IMR-90 (cell line): ENCODE measurements around the gene SPI1. TPM values are rescaled to one million over a fixed set of nuclear protein-coding genes. Genes with fewer than 3 reads are reported as not detected.

Source experiments
- ATAC-seq: fragments of 200-7000 bp; cut with Tn5 transposase; 2 replicates; pipeline ENCODE4 v1.9.1; 2020; ENCODE audit warnings: low read depth, mild to moderate bottlenecking, moderate library complexity
- BruUV-seq: library from RNA; stranded (reverse); fragments of 400-500 nt; replicated peaks from 2 replicates; lab custom pipeline; 2021; lab: Mats Ljungman, UMichigan
- CTCF ChIA-PET: fragments of 300-600 bp; formaldehyde crosslinking; extraction: SDS; loops from one replicate; lab custom pipeline; 2021; ENCODE audit warnings: antibody characterized with exemption; lab: Yijun Ruan, JAX
- POLR2A ChIA-PET: fragments of 300-600 bp; sonication (Branson Sonifier 250); formaldehyde crosslinking; loops from one replicate; lab custom pipeline; 2022; ENCODE audit warnings: antibody characterized with exemption; ENCODE audit not compliant: unreplicated experiment; lab: Charles Lee
- DNase-seq: peaks from one replicate; pipeline ENCODE4 v3.0.0; 2013
- H2AFZ ChIP-seq: replicated peaks from 2 replicates; pipeline ENCODE3; 2013; ENCODE audit warnings: low read length, mild to moderate bottlenecking; ENCODE audit not compliant: poor library complexity
- H2AK5ac ChIP-seq: 2 replicates; pipeline ENCODE4 v1.6.1; 2013; ENCODE audit warnings: low read depth, low read length, inconsistent platforms
- H2AK9ac ChIP-seq: replicated peaks from 2 replicates; pipeline ENCODE3; 2013; ENCODE audit warnings: mild to moderate bottlenecking, low read depth, low read length, moderate library complexity; ENCODE audit not compliant: poor library complexity
- H2BK120ac ChIP-seq: 2 replicates; pipeline ENCODE4 v1.6.1; 2013; ENCODE audit warnings: low read depth, low read length, inconsistent platforms
- H2BK15ac ChIP-seq: 3 replicates; pipeline ENCODE4 v1.6.1; 2013; ENCODE audit warnings: low read depth, low read length, inconsistent platforms
- H2BK20ac ChIP-seq: 2 replicates; pipeline ENCODE4 v1.6.1; 2013; ENCODE audit warnings: low read depth, mild to moderate bottlenecking, inconsistent platforms, low read length, moderate library complexity
- H2BK5ac ChIP-seq: 2 replicates; pipeline ENCODE4 v1.6.1; 2013; ENCODE audit warnings: mild to moderate bottlenecking, low read depth, low read length, inconsistent platforms; ENCODE audit not compliant: poor library complexity, severe bottlenecking
- H3K14ac ChIP-seq: replicated peaks from 2 replicates; pipeline ENCODE4 v1.6.1; 2013; ENCODE audit warnings: low read depth, low read length, inconsistent platforms
- H3K18ac ChIP-seq: 2 replicates; pipeline ENCODE4 v1.6.1; 2013; ENCODE audit warnings: low read depth, low read length, control low read depth
- H3K23ac ChIP-seq: 2 replicates; pipeline ENCODE4 v1.6.1; 2013; ENCODE audit warnings: low read depth, low read length, inconsistent platforms
- H3K27ac ChIP-seq: 2 replicates; pipeline ENCODE4 v1.5.1; 2013; ENCODE audit warnings: mild to moderate bottlenecking, control low read depth, low read length; ENCODE audit not compliant: insufficient read depth
- H3K27me3 ChIP-seq: 2 replicates; pipeline ENCODE4 v1.6.1; 2013; ENCODE audit warnings: low read length; ENCODE audit not compliant: control insufficient read depth, insufficient read depth
- H3K36me3 ChIP-seq: 2 replicates; pipeline ENCODE4 v1.6.1; 2013; ENCODE audit warnings: low read length, mixed read lengths; ENCODE audit not compliant: control insufficient read depth, insufficient read depth
- H3K4ac ChIP-seq: 2 replicates; pipeline ENCODE4 v1.6.1; 2013; ENCODE audit warnings: low read depth, low read length, inconsistent platforms
- H3K4me1 ChIP-seq: 2 replicates; pipeline ENCODE4 v1.6.1; 2013; ENCODE audit warnings: low read length, mixed read lengths; ENCODE audit not compliant: control insufficient read depth, insufficient read depth
- H3K4me2 ChIP-seq: 2 replicates; pipeline ENCODE4 v1.6.1; 2013; ENCODE audit warnings: low read depth, mild to moderate bottlenecking, control low read depth, low read length, moderate library complexity
- H3K4me3 ChIP-seq: 2 replicates; pipeline ENCODE4 v1.5.1; 2013; ENCODE audit warnings: low read depth, mild to moderate bottlenecking, control low read depth, low read length, moderate library complexity; ENCODE audit not compliant: insufficient read depth
- H3K56ac ChIP-seq: 2 replicates; pipeline ENCODE4 v1.6.1; 2013; ENCODE audit warnings: low read length, inconsistent platforms; ENCODE audit not compliant: insufficient read depth; ENCODE audit errors: extremely low read depth
- H3K79me1 ChIP-seq, 2 experiments: 2 replicates each; pipeline ENCODE4 v1.6.1; 2013; ENCODE audit warnings: low read length in 2 of 2, inconsistent platforms in 1 of 2, low read depth in 1 of 2
- H3K9ac ChIP-seq: 2 replicates; pipeline ENCODE4 v1.6.1; 2013; ENCODE audit warnings: low read depth, low read length, control low read depth
- H3K9me1 ChIP-seq: 2 replicates; pipeline ENCODE4 v1.6.1; 2013; ENCODE audit warnings: low read length, inconsistent platforms; ENCODE audit not compliant: insufficient read depth
- H3K9me3 ChIP-seq: 2 replicates; pipeline ENCODE4 v1.6.1; 2013; ENCODE audit warnings: low read length; ENCODE audit not compliant: control insufficient read depth, insufficient read depth
- H4K20me1 ChIP-seq: 2 replicates; pipeline ENCODE4 v1.6.1; 2013; ENCODE audit warnings: low read length, inconsistent platforms; ENCODE audit not compliant: insufficient read depth
- H4K5ac ChIP-seq: 2 replicates; pipeline ENCODE4 v1.6.1; 2013; ENCODE audit warnings: mild to moderate bottlenecking, low read depth, low read length, control low read depth
- H4K8ac ChIP-seq, 2 experiments: 2 replicates each; pipeline ENCODE4 v1.6.1; 2013; ENCODE audit warnings: low read depth in 2 of 2, low read length in 2 of 2, control low read depth in 1 of 2, inconsistent platforms in 1 of 2
- H4K91ac ChIP-seq: 2 replicates; pipeline ENCODE4 v1.6.1; 2013; ENCODE audit warnings: low read depth, low read length, inconsistent platforms; ENCODE audit not compliant: insufficient read depth
- CHD1 ChIP-seq: IDR thresholded peaks from 2 replicates; pipeline ENCODE4 v1.6.1; 2012; ENCODE audit warnings: low read depth, low read length, improper control_type of control experiment
- FOS ChIP-seq: fragments of 150-350 bp; IDR thresholded peaks from 2 replicates; pipeline ENCODE4 v1.6.1; 2016; ENCODE audit warnings: low read depth, low read length
- MXI1 ChIP-seq: IDR thresholded peaks from 2 replicates; pipeline ENCODE4 v1.6.1; 2012; ENCODE audit warnings: low read depth, mild to moderate bottlenecking, low read length, moderate library complexity, borderline replicate concordance
- NFE2L2 ChIP-seq: fragments of 150-350 bp; IDR thresholded peaks from 2 replicates; pipeline ENCODE4 v1.6.1; 2016; ENCODE audit warnings: low read depth, mild to moderate bottlenecking, low read length
- RAD21 ChIP-seq: IDR thresholded peaks from 2 replicates; pipeline ENCODE4 v1.6.1; 2012; ENCODE audit warnings: low read length, improper control_type of control experiment
- RCOR1 ChIP-seq: IDR thresholded peaks from 2 replicates; pipeline ENCODE4 v1.6.1; 2012; ENCODE audit warnings: mild to moderate bottlenecking, low read length, improper control_type of control experiment; ENCODE audit not compliant: insufficient replicate concordance
- RFX5 ChIP-seq: IDR thresholded peaks from 2 replicates; pipeline ENCODE4 v1.8.0; 2012; ENCODE audit warnings: low read depth, mild to moderate bottlenecking, low read length, moderate library complexity
- WGBS, 2 experiments: methylation state at CpG; one replicate each; pipeline versions ENCODE4 v1.1.5 to v1.1.7; 2013; ENCODE audit warnings: missing lambda C conversion rate in 2 of 2; ENCODE audit not compliant: insufficient read length in 1 of 2; ENCODE audit errors: extremely low coverage in 2 of 2; 5-methylcytosine and 5-hydroxymethylcytosine counted together
- dilution Hi-C: fragments of 300-500 bp; cut with HindIII; formaldehyde crosslinking; loops from one replicate; pipeline ENCODE4 v1.14.3; 2018; ENCODE audit warnings: low sequenced_read_pairs; ENCODE audit not compliant: unreplicated experiment
- in situ Hi-C: fragments of 300-500 bp; cut with MboI; formaldehyde crosslinking; loops from 3 replicates; pipeline ENCODE4 v1.14.3; 2019; ENCODE audit warnings: low sequenced_read_pairs, inconsistent platforms, mixed read lengths
- intact Hi-C: fragments of 100-400 bp; cut with micrococcal nuclease; formaldehyde crosslinking; loops from 2 replicates; pipeline ENCODE4 v1.10.0; 2022
- polyA plus RNA-seq, 3 experiments: library from polyadenylated mRNA; depleted of rRNA; stranded (reverse); fragments of >200 nt; gene quantifications; 2 replicates each; pipeline ENCODE4 v1.2.3, GENCODE V29; 2012; ENCODE audit warnings: low replicate concordance in 1 of 3
- total RNA-seq: library from RNA; depleted of rRNA; stranded (reverse); fragments of >200 nt; gene quantifications from 2 replicates; pipeline ENCODE4 v1.2.3, GENCODE V29; 2012
- TF ChIP-seq, protein P1 (sequence below): conservative IDR thresholded peaks from 2 replicates; pipeline ENCODE4 v1.5.1; 2012; ENCODE audit warnings: mild to moderate bottlenecking, low read depth, low read length, improper control_type of control experiment
- TF ChIP-seq, protein P2 (sequence below): fragments of 150-350 bp; IDR thresholded peaks from 2 replicates; pipeline ENCODE4 v1.6.1; 2016; ENCODE audit warnings: low read depth, mild to moderate bottlenecking, low read length, moderate library complexity, borderline replicate concordance

SPI1 gene
- total and polyA plus RNA-seq, 2 of the 4 experiments (the other 2 are of a cell fraction), result not detected

DNA sequence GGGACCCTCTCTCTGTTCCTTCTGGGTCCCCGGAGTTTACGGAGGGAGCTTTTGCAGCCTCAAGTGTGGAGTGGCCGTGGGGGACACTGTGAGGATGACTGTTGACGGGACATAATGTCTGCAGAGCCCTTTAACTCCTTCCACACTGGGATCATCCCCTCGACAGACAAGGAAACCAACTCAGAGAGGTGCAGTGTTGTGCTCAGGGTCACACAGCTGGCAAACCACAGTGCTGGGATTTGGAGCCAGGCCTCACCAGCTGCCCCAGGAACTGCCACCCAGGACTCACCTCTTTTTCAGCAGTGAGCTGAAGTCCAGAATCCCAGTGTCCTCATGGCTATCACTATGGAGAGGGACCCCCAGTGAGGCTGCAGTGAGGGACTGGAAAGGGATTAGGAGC is 31.2 kb downstream of the SPI1 start:
- ChIA-PET POLR2A (no interaction called here), CTCF (no interaction called here)
- H3K23ac ChIP-seq, result no peak overlapping the region
- H3K27ac ChIP-seq, result no peak overlapping the region
- TF ChIP-seq FOS (no peak), RAD21 (no peak), MXI1 (no peak), CHD1 (no peak), RCOR1 (no peak), RFX5 (no peak), NFE2L2 (no peak)
- TF ChIP-seq, protein P1, sequence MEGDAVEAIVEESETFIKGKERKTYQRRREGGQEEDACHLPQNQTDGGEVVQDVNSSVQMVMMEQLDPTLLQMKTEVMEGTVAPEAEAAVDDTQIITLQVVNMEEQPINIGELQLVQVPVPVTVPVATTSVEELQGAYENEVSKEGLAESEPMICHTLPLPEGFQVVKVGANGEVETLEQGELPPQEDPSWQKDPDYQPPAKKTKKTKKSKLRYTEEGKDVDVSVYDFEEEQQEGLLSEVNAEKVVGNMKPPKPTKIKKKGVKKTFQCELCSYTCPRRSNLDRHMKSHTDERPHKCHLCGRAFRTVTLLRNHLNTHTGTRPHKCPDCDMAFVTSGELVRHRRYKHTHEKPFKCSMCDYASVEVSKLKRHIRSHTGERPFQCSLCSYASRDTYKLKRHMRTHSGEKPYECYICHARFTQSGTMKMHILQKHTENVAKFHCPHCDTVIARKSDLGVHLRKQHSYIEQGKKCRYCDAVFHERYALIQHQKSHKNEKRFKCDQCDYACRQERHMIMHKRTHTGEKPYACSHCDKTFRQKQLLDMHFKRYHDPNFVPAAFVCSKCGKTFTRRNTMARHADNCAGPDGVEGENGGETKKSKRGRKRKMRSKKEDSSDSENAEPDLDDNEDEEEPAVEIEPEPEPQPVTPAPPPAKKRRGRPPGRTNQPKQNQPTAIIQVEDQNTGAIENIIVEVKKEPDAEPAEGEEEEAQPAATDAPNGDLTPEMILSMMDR, result no peak
- TF ChIP-seq, protein P2, sequence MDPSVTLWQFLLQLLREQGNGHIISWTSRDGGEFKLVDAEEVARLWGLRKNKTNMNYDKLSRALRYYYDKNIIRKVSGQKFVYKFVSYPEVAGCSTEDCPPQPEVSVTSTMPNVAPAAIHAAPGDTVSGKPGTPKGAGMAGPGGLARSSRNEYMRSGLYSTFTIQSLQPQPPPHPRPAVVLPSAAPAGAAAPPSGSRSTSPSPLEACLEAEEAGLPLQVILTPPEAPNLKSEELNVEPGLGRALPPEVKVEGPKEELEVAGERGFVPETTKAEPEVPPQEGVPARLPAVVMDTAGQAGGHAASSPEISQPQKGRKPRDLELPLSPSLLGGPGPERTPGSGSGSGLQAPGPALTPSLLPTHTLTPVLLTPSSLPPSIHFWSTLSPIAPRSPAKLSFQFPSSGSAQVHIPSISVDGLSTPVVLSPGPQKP, result no peak
- H2BK5ac ChIP-seq, result no peak overlapping the region
- no peak overlapping the region for H2AK9ac ChIP-seq
- H3K79me1 ChIP-seq, result no peaks in the 10 kb centered on the region
- peaks cover 29% of the 10 kb centered on the region for H3K27me3 ChIP-seq
- H3K4me1 ChIP-seq, result no peaks in the 10 kb centered on the region
- H3K9me3 ChIP-seq, result no peaks in the 10 kb centered on the region
- 83% methylated on average over 1 of the region's 5 CpGs; no CpG with 5 or more reads in 1 of the 2 experiments for WGBS, 2 experiments
- ATAC-seq, result no peak
- no peak overlapping the region for H2BK20ac ChIP-seq
- no peaks in the 10 kb centered on the region; the same call in 1 of the 2 replicates for H4K20me1 ChIP-seq
- no peak overlapping the region for H2BK15ac ChIP-seq
- H2AFZ ChIP-seq, result no peak overlapping the region
- DNase-seq, result no peak
- H3K4me2 ChIP-seq, result no peak overlapping the region
- no peak overlapping the region for H4K91ac ChIP-seq
- no peak overlapping the region for H3K18ac ChIP-seq
- in situ Hi-C loops (loop anchor here (5.0 kb wide), 1 partner anchor 165 kb away; no protein-coding TSS in a partner anchor), intact Hi-C loops (no loop called here), dilution Hi-C loops (no loop called here)
- no peak overlapping the region for H2AK5ac ChIP-seq
- H3K14ac ChIP-seq, result no peak overlapping the region
- H3K9ac ChIP-seq, result no peak overlapping the region
- H3K9me1 ChIP-seq, result no peaks in the 10 kb centered on the region
- no peak overlapping the region for H2BK120ac ChIP-seq
- H4K5ac ChIP-seq, result no peak overlapping the region
- no peak overlapping the region for H3K4me3 ChIP-seq
- no peak overlapping the region for H4K8ac ChIP-seq
- no peak overlapping the region for H3K4ac ChIP-seq
- no TSS peak for BruUV-seq
- H3K56ac ChIP-seq, result no peak overlapping the region
- no peaks in the 10 kb centered on the region for H3K36me3 ChIP-seq
